ENCODE data around the gene WDR36.

DNA sequence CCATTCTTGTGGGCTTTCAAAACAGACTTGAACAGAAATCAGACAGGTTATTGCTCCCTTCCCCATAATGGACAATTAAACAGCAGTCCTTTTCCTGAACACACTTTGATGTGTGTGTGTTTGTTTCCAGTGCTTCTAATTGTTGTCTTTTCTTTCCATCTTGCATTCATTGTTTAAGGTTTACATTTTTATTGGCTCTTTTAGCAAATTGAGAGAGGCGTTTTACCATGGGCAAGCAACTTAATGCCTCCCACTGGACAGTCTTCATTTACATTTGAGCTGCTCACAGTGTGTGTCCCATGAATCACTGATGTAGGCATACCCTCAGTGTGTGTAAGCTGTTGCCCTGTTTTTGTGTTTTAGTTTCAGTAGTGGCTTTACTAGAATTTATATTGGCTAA, 25.0 kb downstream of the WDR36 start:
- TF ChIP-seq GATA3 (IDR thresholded peaks at IDR 0.05; ENCODE audit: low read depth, low read length) (no peak), GATA2 (IDR thresholded peaks at IDR 0.05; ENCODE audit: low read depth, low read length) (no peak)

Data from SH-SY5Y (cell line).